ENCODE data around the gene FMO1. TPM values are rescaled to one million over a fixed set of nuclear protein-coding genes. Genes with fewer than 3 reads are reported as not detected.
A peak's percentile ranks its signal among the peaks of the same experiment; 100 is the strongest.

Gene FMO1
- total RNA-seq, 1 donor from 2014 or later = not detected

- H3K4me3 Mint-ChIP-seq = peak within 1 kb of the TSS; percentile 75
- DNase-seq = peak; percentile 94
- no peaks in the 10 kb centered on the region for H3K9me3 Mint-ChIP-seq
- H3K27me3 Mint-ChIP-seq = no peaks in the 10 kb centered on the region
- intact Hi-C loops (cut with micrococcal nuclease) = loop anchor here (1.0 to 10.0 kb wide), 5 partner anchors 69 to 779 kb away; partner anchors contain the start of genes GORAB and METTL13
- H3K27ac Mint-ChIP-seq = peak within 1 kb of the TSS; percentile 76
- peaks cover 12% of the 10 kb centered on the region for H3K4me1 Mint-ChIP-seq
- H3K36me3 Mint-ChIP-seq (ENCODE audit: low read depth) = no peaks in the 10 kb centered on the region
Observed at GRCh38 chr1:171313835-171314320, 65.6 kb downstream of the FMO1 start, which contains the start of gene FMO4. TSS of gene FMO4 (plus strand) at chr1:171314183. CDS start at chr1:171319826, 5,643 bp downstream.

GRCh38 chr1:171329251-171329650 is 81.0 kb downstream of the FMO1 start:
- H3K27me3 Mint-ChIP-seq = no peaks in the 10 kb centered on the region
- H3K27ac Mint-ChIP-seq = no peak overlapping the region
- DNase-seq = no peak
- H3K36me3 Mint-ChIP-seq (ENCODE audit: low read depth) = no peaks in the 10 kb centered on the region
- H3K4me3 Mint-ChIP-seq = no peak overlapping the region
- intact Hi-C loops (cut with micrococcal nuclease) = no loop called here
- no peaks in the 10 kb centered on the region for H3K4me1 Mint-ChIP-seq
- H3K9me3 Mint-ChIP-seq = no peaks in the 10 kb centered on the region

GRCh38 chr1:171334024-171334640 is 85.8 kb downstream of the FMO1 start:
- Mint-ChIP-seq H3K9me3 (no peaks in the 10 kb centered on the region), H3K27ac (no peak overlapping the region), H3K27me3 (no peaks in the 10 kb centered on the region), H3K4me1 (no peaks in the 10 kb centered on the region), H3K36me3 (ENCODE audit: low read depth) (no peaks in the 10 kb centered on the region), H3K4me3 (no peak overlapping the region)
- DNase-seq = no peak
- intact Hi-C loops (cut with micrococcal nuclease) = no loop called here

Other genes with a start within 250 kb of the FMO1 start
- not detected in 2 replicates for gene FMO3, start 157.6 kb upstream of the FMO1 start, total RNA-seq
- not detected in 2 replicates for gene FMO2, start 63.2 kb upstream of the FMO1 start, total RNA-seq
- 1.0 and 1.8 TPM in 2 replicates for gene FMO4, start 65.7 kb downstream of the FMO1 start, total RNA-seq
- gene PRRC2C, start 237.0 kb downstream of the FMO1 start, total RNA-seq = 278 TPM in 2 replicates